HepG2 (cell line): ENCODE data around the gene EIF4E. TPM values are rescaled to one million over a fixed set of nuclear protein-coding genes. Genes with fewer than 3 reads are reported as not detected.

Experiments used
- EHMT2 ChIP-seq: fragments of 200-600 bp; sonication (generic); IDR thresholded peaks from 2 replicates; pipeline ENCODE4 v1.7.0; 2017; ENCODE audit warnings: antibody characterized with exemption, low read depth, low read length, borderline replicate concordance
- ETV5 ChIP-seq: IDR thresholded peaks from 2 replicates; pipeline ENCODE4 v1.6.1; 2018; ENCODE audit warnings: missing biosample characterization, missing genetic modification reagents, inconsistent platforms, borderline replicate concordance
- FOXK1 ChIP-seq: sonication (generic); formaldehyde crosslinking; IDR thresholded peaks from 2 replicates; pipeline ENCODE4 v1.4.0; 2020; ENCODE audit warnings: low read depth, missing genetic modification reagents, borderline replicate concordance
- GFI1 ChIP-seq: sonication (generic); formaldehyde crosslinking; IDR thresholded peaks from 2 replicates; pipeline ENCODE4 v1.5.0; 2020; ENCODE audit warnings: missing genetic modification reagents, mild to moderate bottlenecking, borderline replicate concordance
- KAT2B ChIP-seq: fragments of 150-350 bp; IDR thresholded peaks from 2 replicates; pipeline ENCODE4 v1.6.1; 2014; ENCODE audit warnings: low read depth, low read length, borderline replicate concordance
- KAT8 ChIP-seq: IDR thresholded peaks from 2 replicates; pipeline ENCODE4 v1.6.1; 2016; ENCODE audit warnings: missing genetic modification reagents, missing compliant biosample characterization
- MBD4 ChIP-seq: IDR thresholded peaks from 2 replicates; pipeline ENCODE4 v1.6.1; 2012; ENCODE audit warnings: low read length, inconsistent platforms, borderline replicate concordance
- ZMAT3 ChIP-seq: sonication (generic); formaldehyde crosslinking; conservative IDR thresholded peaks from 2 replicates; pipeline ENCODE4 v1.7.0; 2021; ENCODE audit warnings: missing genetic modification reagents
- ZNF121 ChIP-seq: sonication (generic); formaldehyde crosslinking; IDR thresholded peaks from 2 replicates; pipeline ENCODE4 v1.5.0; 2020; ENCODE audit warnings: mild to moderate bottlenecking, missing genetic modification reagents
- ZNF205 ChIP-seq: IDR thresholded peaks from 2 replicates; pipeline ENCODE4 v1.6.1; 2018; ENCODE audit warnings: missing biosample characterization, missing genetic modification reagents
- ZNF331 ChIP-seq: sonication (generic); formaldehyde crosslinking; IDR thresholded peaks from 2 replicates; pipeline ENCODE4 v1.4.0; 2020; ENCODE audit warnings: missing genetic modification reagents
- ZNF530 ChIP-seq: sonication (generic); formaldehyde crosslinking; IDR thresholded peaks from 2 replicates; pipeline ENCODE4 v1.5.0; 2020; ENCODE audit warnings: low read depth, mild to moderate bottlenecking, missing genetic modification reagents
- ZNF546 ChIP-seq: sonication (generic); formaldehyde crosslinking; conservative IDR thresholded peaks from 2 replicates; pipeline ENCODE4 v1.8.1; 2023; ENCODE audit warnings: mild to moderate bottlenecking, missing genetic modification reagents
- ZNF761 ChIP-seq: sonication (generic); formaldehyde crosslinking; conservative IDR thresholded peaks from 2 replicates; pipeline ENCODE4 v1.4.0; 2020; ENCODE audit warnings: mild to moderate bottlenecking, missing genetic modification reagents
- ZSCAN21 ChIP-seq: sonication (generic); formaldehyde crosslinking; IDR thresholded peaks from 2 replicates; pipeline ENCODE4 v1.8.0; 2022; ENCODE audit warnings: mild to moderate bottlenecking, missing genetic modification reagents, moderate library complexity, borderline replicate concordance
- polyA plus RNA-seq, 8 experiments: library from polyadenylated mRNA; depleted of rRNA in 3 of 8; stranded (reverse) in 7 of 8; unstranded in 1 of 8; fragments of >200 nt; fragmentation: Illumina TruSeq in 4 of 8; extraction: Trizol in 4 of 8; gene quantifications; 2 replicates each; pipeline versions ENCODE4 v1.2.1 to v1.2.3, GENCODE V29; 2011 to 2016; ENCODE audit warnings: low read depth in 4 of 8, missing spikeins in 1 of 8, mixed read lengths in 1 of 8; ENCODE audit not compliant: insufficient read depth in 1 of 8
- total RNA-seq, 5 experiments: library from RNA; depleted of rRNA; stranded (reverse); fragments of >200 nt; fragmentation: Illumina TruSeq; extraction: Trizol; gene quantifications; 2 replicates each; pipeline ENCODE4 v1.2.3, GENCODE V29; 2016; ENCODE audit warnings: low read depth in 1 of 5
- TF ChIP-seq, protein P1 (sequence below): sonication (generic); formaldehyde crosslinking; IDR thresholded peaks from 2 replicates; pipeline ENCODE4 v1.8.1; 2023; ENCODE audit warnings: mild to moderate bottlenecking, moderate library complexity, missing genetic modification reagents
- TF ChIP-seq, protein P2 (sequence below): sonication (generic); formaldehyde crosslinking; IDR thresholded peaks from 2 replicates; pipeline ENCODE4 v1.4.0; 2020; ENCODE audit warnings: missing genetic modification reagents
- TF ChIP-seq, protein P3 (sequence below): sonication (generic); formaldehyde crosslinking; IDR thresholded peaks from 2 replicates; pipeline ENCODE4 v1.8.0; 2022; ENCODE audit warnings: mild to moderate bottlenecking, missing genetic modification reagents
- TF ChIP-seq, protein P4 (sequence below): sonication (generic); formaldehyde crosslinking; conservative IDR thresholded peaks from 2 replicates; pipeline ENCODE4 v1.4.0; 2020; ENCODE audit warnings: missing genetic modification reagents

The EIF4E gene
- total and polyA plus RNA-seq, 2 of the 13 experiments (the other 11 are each of a cell fraction or from before 2014, with no cell fraction given): 50.8 to 194 TPM

DNA sequence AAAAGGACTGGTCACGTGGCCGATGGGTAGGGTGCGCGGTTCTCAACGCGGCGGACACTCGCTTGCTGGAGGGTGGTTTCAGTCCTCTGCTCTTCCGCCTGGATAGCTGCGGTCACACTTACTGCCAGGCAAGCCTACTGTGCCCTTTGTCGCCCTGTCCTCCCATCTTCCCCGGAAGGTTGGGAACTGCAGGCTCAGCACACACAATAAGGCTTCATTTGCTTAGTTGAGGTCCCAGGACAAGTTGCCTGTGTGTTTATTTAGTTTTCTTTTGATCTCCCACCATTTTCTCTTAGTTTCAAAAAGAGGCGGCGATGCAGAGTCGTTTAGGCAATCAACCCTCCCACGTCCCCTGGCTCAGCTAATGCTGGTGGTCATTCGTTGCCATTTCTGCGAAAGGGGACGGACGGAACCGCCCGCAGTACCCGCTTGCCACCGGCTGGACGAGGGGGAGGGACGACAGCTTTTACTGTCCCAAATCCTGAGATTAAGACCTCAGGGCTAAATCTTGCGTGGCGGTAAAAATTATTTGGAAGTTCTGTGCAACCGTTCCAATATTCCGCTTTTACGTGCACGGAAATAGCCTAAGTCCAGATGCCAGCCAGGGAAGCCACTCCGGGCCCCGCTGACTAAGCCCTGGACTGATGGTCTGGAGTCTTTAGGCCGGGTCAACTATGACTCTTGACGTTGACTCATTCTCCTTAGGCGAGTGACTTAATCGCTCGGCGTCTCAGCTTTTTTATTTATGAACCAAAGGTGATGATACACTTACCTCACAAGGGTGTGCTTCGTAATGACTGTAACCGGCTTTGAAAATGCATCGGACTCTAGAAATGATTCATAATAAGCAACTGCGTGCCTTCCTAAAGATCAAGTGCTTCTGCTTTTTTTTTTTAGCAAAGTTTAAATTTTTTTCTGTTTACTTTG is 671 bp upstream of the EIF4E start (continued):
- TF ChIP-seq ZMAT3 (CRISPR knock-in tag) (peak; percentile 74; the same call in 1 of the 2 replicates), ZNF546 (peak; percentile 100), KAT8 (peak; percentile 38; the same call in 1 of the 2 replicates), ZNF205 (CRISPR knock-in tag) (no peak), GFI1 (CRISPR knock-in tag) (no peak), EHMT2 (no peak), ZSCAN21 (no peak), MBD4 (no peak), ZNF761 (CRISPR knock-in tag) (peak; percentile 65; the same call in 1 of the 2 replicates), ZNF530 (CRISPR knock-in tag) (no peak), ZNF121 (CRISPR knock-in tag) (no peak), FOXK1 (CRISPR knock-in tag) (no peak; the same call in 1 of the 2 replicates), ETV5 (CRISPR knock-in tag) (peak; percentile 24; the same call in 1 of the 2 replicates), ZNF331 (CRISPR knock-in tag) (peak; percentile 53; the same call in 1 of the 2 replicates), KAT2B (no peak)
- TF ChIP-seq, protein P1, sequence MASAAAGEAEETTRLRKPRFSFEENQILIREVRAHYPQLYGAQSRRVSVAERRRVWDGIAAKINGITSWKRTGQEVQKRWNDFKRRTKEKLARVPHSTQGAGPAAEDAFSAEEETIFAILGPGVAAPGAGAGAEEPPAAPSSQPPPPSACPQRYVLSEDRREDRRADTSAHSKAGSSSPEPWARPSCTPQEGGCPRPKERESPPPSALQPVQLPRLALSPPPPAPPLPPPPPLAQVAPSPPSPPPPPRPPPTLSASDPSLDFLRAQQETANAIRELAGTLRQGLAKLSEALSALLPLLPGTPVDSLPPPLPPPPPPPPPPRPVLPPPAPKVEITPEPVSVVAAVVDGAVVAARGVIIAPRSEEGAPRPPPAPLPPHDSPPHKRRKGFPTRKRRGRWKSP (CRISPR knock-in tag): peak; percentile 69; the same call in 1 of the 2 replicates
- TF ChIP-seq, protein P2, sequence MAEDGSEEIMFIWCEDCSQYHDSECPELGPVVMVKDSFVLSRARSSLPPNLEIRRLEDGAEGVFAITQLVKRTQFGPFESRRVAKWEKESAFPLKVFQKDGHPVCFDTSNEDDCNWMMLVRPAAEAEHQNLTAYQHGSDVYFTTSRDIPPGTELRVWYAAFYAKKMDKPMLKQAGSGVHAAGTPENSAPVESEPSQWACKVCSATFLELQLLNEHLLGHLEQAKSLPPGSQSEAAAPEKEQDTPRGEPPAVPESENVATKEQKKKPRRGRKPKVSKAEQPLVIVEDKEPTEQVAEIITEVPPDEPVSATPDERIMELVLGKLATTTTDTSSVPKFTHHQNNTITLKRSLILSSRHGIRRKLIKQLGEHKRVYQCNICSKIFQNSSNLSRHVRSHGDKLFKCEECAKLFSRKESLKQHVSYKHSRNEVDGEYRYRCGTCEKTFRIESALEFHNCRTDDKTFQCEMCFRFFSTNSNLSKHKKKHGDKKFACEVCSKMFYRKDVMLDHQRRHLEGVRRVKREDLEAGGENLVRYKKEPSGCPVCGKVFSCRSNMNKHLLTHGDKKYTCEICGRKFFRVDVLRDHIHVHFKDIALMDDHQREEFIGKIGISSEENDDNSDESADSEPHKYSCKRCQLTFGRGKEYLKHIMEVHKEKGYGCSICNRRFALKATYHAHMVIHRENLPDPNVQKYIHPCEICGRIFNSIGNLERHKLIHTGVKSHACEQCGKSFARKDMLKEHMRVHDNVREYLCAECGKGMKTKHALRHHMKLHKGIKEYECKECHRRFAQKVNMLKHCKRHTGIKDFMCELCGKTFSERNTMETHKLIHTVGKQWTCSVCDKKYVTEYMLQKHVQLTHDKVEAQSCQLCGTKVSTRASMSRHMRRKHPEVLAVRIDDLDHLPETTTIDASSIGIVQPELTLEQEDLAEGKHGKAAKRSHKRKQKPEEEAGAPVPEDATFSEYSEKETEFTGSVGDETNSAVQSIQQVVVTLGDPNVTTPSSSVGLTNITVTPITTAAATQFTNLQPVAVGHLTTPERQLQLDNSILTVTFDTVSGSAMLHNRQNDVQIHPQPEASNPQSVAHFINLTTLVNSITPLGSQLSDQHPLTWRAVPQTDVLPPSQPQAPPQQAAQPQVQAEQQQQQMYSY (CRISPR knock-in tag): no peak
- TF ChIP-seq, protein P3, sequence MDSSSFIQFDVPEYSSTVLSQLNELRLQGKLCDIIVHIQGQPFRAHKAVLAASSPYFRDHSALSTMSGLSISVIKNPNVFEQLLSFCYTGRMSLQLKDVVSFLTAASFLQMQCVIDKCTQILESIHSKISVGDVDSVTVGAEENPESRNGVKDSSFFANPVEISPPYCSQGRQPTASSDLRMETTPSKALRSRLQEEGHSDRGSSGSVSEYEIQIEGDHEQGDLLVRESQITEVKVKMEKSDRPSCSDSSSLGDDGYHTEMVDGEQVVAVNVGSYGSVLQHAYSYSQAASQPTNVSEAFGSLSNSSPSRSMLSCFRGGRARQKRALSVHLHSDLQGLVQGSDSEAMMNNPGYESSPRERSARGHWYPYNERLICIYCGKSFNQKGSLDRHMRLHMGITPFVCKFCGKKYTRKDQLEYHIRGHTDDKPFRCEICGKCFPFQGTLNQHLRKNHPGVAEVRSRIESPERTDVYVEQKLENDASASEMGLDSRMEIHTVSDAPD: no peak
- TF ChIP-seq, protein P4, sequence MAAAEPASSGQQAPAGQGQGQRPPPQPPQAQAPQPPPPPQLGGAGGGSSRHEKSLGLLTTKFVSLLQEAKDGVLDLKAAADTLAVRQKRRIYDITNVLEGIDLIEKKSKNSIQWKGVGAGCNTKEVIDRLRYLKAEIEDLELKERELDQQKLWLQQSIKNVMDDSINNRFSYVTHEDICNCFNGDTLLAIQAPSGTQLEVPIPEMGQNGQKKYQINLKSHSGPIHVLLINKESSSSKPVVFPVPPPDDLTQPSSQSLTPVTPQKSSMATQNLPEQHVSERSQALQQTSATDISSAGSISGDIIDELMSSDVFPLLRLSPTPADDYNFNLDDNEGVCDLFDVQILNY (CRISPR knock-in tag): no peak
